ENCODE measurements around the gene DOK6.

The DOK6 gene

DNA sequence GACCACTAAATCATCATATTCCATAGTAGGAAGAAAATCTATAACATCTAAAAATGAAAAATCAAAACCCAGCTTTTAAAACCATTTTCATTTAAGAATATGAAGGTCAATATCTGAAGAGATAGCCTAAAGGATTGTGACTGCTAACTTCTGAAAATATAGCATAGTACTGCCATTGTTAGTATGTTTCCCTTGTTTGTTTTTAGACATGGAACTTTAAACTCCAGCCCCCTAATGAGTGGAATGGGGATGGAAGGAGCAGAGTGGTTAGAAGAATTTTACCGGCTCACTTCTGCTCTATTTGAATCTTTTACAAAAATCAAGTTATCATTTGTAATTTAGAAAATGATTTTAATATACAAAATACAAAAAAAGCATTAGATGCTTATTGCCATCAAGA is 378.0 kb downstream of the DOK6 start:
- H3K36me3 ChIP-seq (ENCODE audit: control insufficient read depth in 4 of 4, insufficient read depth in 4 of 4, low read length in 3 of 4): no peaks in the 10 kb centered on the region
- no peak overlapping the region for H3K27ac ChIP-seq (ENCODE audit: insufficient read depth in 1 of 2, low read depth in 1 of 2, low read length in 2 of 2, poor library complexity in 1 of 2, severe bottlenecking in 2 of 2)
- CTCF ChIA-PET: no interaction called here
- no peak overlapping the region for H3K4me3 ChIP-seq (ENCODE audit: control insufficient read depth in 1 of 7, extremely low read depth in 1 of 7, insufficient read depth in 4 of 7, low read depth in 2 of 7, low read length in 6 of 7)
- POLR2A ChIA-PET: no interaction called here
- H3K9me3 ChIP-seq (ENCODE audit: control extremely low read depth in 1 of 5, control insufficient read depth in 4 of 5, insufficient read depth in 2 of 5, low read depth in 1 of 5, low read length in 4 of 5): no peaks in the 10 kb centered on the region
- no peak for DNase-seq
- no peaks in the 10 kb centered on the region for H3K27me3 ChIP-seq (replicated peaks in 2 of 5; ENCODE audit: control insufficient read depth in 4 of 5, insufficient read depth in 5 of 5, low read length in 4 of 5)
- no peaks in the 10 kb centered on the region for H3K4me1 ChIP-seq (ENCODE audit: control extremely low read depth in 1 of 4, control insufficient read depth in 4 of 4, insufficient read depth in 4 of 4, low read length in 3 of 4)
- no CpG with 5 or more reads among the region's 1 CpG for WGBS (ENCODE audit: insufficient coverage)

DNA sequence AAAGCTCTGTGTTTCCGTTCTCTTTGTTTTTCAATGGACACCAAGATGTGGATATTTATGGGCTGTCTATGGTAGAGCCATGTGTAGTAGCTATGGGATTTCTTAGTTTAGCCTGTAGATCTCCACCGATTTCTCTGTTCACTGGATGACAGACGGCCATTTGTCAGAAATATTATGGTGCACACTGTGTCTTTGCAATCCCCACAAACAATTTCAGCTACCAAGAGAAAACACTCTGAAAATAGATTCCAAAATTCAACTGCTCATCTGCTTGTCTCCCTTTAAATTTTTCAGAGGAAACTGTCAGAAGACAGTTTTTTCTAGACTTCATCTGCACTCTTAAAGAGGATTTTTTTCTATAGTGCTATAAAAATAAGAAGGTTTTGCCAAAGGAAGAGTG is 380.2 kb downstream of the DOK6 start:
- H3K4me1 ChIP-seq (ENCODE audit: control extremely low read depth in 1 of 4, control insufficient read depth in 4 of 4, insufficient read depth in 4 of 4, low read length in 3 of 4): no peaks in the 10 kb centered on the region
- ChIA-PET CTCF (interaction anchor here (1.1 kb wide), 1 partner anchor 11 kb away, joined by 3 read pairs; no protein-coding TSS in a partner anchor), POLR2A (no interaction called here)
- no peak overlapping the region for H3K4me3 ChIP-seq (ENCODE audit: control insufficient read depth in 1 of 7, extremely low read depth in 1 of 7, insufficient read depth in 4 of 7, low read depth in 2 of 7, low read length in 6 of 7)
- H3K27ac ChIP-seq (ENCODE audit: insufficient read depth in 1 of 2, low read depth in 1 of 2, low read length in 2 of 2, poor library complexity in 1 of 2, severe bottlenecking in 2 of 2): no peak overlapping the region
- no peaks in the 10 kb centered on the region for H3K27me3 ChIP-seq (replicated peaks in 2 of 5; ENCODE audit: control insufficient read depth in 4 of 5, insufficient read depth in 5 of 5, low read length in 4 of 5)
- 94% methylated on average over 3 of the region's 3 CpGs for WGBS (ENCODE audit: insufficient coverage)
- no peaks in the 10 kb centered on the region for H3K36me3 ChIP-seq (ENCODE audit: control insufficient read depth in 4 of 4, insufficient read depth in 4 of 4, low read length in 3 of 4)
- DNase-seq: no peak
- no peaks in the 10 kb centered on the region for H3K9me3 ChIP-seq (ENCODE audit: control extremely low read depth in 1 of 5, control insufficient read depth in 4 of 5, insufficient read depth in 2 of 5, low read depth in 1 of 5, low read length in 4 of 5)

DNA sequence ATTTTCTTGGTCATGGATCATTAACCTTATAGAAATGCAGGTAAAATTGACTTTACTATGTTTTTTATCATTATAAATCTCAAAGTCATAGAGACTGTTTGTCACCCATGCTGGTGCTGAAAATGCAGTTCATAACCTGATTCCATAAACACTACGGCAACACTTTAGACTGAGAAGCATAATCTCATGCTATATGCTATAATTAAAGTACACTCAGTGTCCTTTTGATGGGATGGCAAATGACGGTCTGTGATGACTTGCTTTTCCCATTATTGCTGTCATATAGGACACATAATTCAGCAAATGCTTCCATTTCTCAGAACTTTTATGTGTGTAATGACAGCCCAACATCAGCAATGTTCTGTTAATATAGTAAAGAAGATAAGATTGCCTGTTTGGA is 384.1 kb downstream of the DOK6 start:
- POLR2A ChIA-PET: no interaction called here
- no peaks in the 10 kb centered on the region for H3K27me3 ChIP-seq (replicated peaks in 2 of 5; ENCODE audit: control insufficient read depth in 4 of 5, insufficient read depth in 5 of 5, low read length in 4 of 5)
- H3K27ac ChIP-seq (ENCODE audit: insufficient read depth in 1 of 2, low read depth in 1 of 2, low read length in 2 of 2, poor library complexity in 1 of 2, severe bottlenecking in 2 of 2): no peak overlapping the region
- no peak overlapping the region for H3K4me3 ChIP-seq (ENCODE audit: control insufficient read depth in 1 of 7, extremely low read depth in 1 of 7, insufficient read depth in 4 of 7, low read depth in 2 of 7, low read length in 6 of 7)
- CTCF ChIA-PET: no interaction called here
- H3K9me3 ChIP-seq (ENCODE audit: control extremely low read depth in 1 of 5, control insufficient read depth in 4 of 5, insufficient read depth in 2 of 5, low read depth in 1 of 5, low read length in 4 of 5): no peaks in the 10 kb centered on the region
- H3K4me1 ChIP-seq (ENCODE audit: control extremely low read depth in 1 of 4, control insufficient read depth in 4 of 4, insufficient read depth in 4 of 4, low read length in 3 of 4): no peaks in the 10 kb centered on the region
- WGBS (ENCODE audit: insufficient coverage): 100% methylated on average over 1 of the region's 2 CpGs
- H3K36me3 ChIP-seq (ENCODE audit: control insufficient read depth in 4 of 4, insufficient read depth in 4 of 4, low read length in 3 of 4): no peaks in the 10 kb centered on the region
- DNase-seq: no peak

DNA sequence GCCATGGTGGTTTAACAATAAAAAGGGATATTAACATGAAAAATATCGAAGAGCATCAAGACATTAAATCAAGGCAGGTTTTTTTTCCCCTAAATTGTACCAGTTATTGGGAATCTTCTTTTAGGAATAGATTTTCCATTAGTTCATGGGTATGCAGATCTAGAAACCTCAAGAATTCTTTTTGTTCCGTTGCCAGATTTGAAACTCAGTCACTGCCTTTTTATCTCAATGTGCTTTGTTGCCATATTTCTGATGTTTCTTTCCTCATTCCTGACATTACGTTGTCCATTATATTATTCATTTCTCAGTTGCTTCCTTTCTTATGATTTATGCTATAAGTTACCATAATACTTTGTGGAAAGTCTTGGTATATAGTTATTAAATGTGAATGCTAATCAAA is 384.8 kb downstream of the DOK6 start:
- Histone ChIP-seq H3K27ac (ENCODE audit: insufficient read depth in 1 of 2, low read depth in 1 of 2, low read length in 2 of 2, poor library complexity in 1 of 2, severe bottlenecking in 2 of 2) (no peak overlapping the region), H3K9me3 (ENCODE audit: control extremely low read depth in 1 of 5, control insufficient read depth in 4 of 5, insufficient read depth in 2 of 5, low read depth in 1 of 5, low read length in 4 of 5) (no peaks in the 10 kb centered on the region), H3K4me3 (ENCODE audit: control insufficient read depth in 1 of 7, extremely low read depth in 1 of 7, insufficient read depth in 4 of 7, low read depth in 2 of 7, low read length in 6 of 7) (no peak overlapping the region), H3K4me1 (ENCODE audit: control extremely low read depth in 1 of 4, control insufficient read depth in 4 of 4, insufficient read depth in 4 of 4, low read length in 3 of 4) (no peaks in the 10 kb centered on the region), H3K36me3 (ENCODE audit: control insufficient read depth in 4 of 4, insufficient read depth in 4 of 4, low read length in 3 of 4) (no peaks in the 10 kb centered on the region), H3K27me3 (replicated peaks in 2 of 5; ENCODE audit: control insufficient read depth in 4 of 5, insufficient read depth in 5 of 5, low read length in 4 of 5) (no peaks in the 10 kb centered on the region)
- ChIA-PET POLR2A (no interaction called here), CTCF (no interaction called here)
- DNase-seq: no peak
- WGBS (ENCODE audit: insufficient coverage): 100% methylated on average over 1 of the region's 3 CpGs

DNA sequence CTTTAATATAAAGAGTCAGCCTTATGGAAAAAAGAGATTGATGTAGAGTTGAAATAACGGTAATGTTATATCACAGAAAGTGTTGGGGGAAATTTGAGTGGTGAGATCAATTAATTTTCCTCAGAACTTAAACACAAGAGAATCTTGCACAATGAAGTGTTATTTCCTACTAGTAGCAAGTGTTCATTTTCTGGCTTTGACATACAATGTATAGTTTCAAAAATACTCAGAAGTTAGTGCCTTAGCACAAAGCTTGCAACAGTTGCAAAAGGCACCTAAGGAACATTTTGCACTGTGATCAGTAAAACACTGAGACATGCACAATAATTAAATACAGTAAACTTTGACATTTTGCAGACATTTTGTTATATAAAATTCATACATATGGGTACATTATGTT is 385.7 kb downstream of the DOK6 start:
- ChIA-PET POLR2A (no interaction called here), CTCF (no interaction called here)
- H3K36me3 ChIP-seq (ENCODE audit: control insufficient read depth in 4 of 4, insufficient read depth in 4 of 4, low read length in 3 of 4): no peaks in the 10 kb centered on the region
- H3K4me1 ChIP-seq (ENCODE audit: control extremely low read depth in 1 of 4, control insufficient read depth in 4 of 4, insufficient read depth in 4 of 4, low read length in 3 of 4): no peaks in the 10 kb centered on the region
- no peak for DNase-seq
- H3K9me3 ChIP-seq (ENCODE audit: control extremely low read depth in 1 of 5, control insufficient read depth in 4 of 5, insufficient read depth in 2 of 5, low read depth in 1 of 5, low read length in 4 of 5): no peaks in the 10 kb centered on the region
- WGBS (ENCODE audit: insufficient coverage): no CpG with 5 or more reads among the region's 1 CpG
- H3K4me3 ChIP-seq (ENCODE audit: control insufficient read depth in 1 of 7, extremely low read depth in 1 of 7, insufficient read depth in 4 of 7, low read depth in 2 of 7, low read length in 6 of 7): no peak overlapping the region
- no peaks in the 10 kb centered on the region for H3K27me3 ChIP-seq (replicated peaks in 2 of 5; ENCODE audit: control insufficient read depth in 4 of 5, insufficient read depth in 5 of 5, low read length in 4 of 5)
- no peak overlapping the region for H3K27ac ChIP-seq (ENCODE audit: insufficient read depth in 1 of 2, low read depth in 1 of 2, low read length in 2 of 2, poor library complexity in 1 of 2, severe bottlenecking in 2 of 2)

DNA sequence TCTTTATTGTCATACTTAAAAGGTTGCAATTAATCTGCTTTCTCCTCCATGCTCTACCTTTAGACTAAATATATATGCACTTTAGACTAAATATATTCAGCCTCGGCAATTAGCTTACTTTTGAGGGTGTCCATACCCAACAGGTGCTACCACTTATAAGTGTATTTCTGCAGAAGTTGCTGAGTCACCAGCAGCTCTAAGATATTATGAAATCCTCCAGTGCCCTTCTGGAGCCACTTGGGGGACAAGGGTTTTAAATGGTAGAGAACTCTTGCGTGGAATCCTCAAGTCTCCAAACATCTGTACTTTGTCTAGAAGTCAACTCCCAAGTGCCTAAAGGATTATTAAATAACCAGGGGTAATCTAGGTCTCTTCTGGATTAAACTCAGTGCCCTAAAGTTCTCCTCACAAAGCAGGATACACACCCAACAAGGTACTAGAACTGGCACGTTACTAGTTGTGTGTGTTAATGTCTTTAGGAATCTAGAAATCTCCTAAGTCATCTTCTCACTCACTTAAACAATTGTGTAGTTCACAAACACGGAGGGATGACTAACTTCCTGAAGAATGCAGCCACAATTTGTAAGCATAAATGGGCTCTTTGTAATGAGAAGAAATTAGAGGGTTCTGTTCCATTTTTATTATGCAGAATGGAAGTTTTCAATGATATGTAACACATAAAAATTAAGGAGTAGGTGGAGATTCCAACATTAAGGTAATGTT is 387.3 kb downstream of the DOK6 start:
- DNase-seq: no peak
- CTCF ChIA-PET: no interaction called here

DNA sequence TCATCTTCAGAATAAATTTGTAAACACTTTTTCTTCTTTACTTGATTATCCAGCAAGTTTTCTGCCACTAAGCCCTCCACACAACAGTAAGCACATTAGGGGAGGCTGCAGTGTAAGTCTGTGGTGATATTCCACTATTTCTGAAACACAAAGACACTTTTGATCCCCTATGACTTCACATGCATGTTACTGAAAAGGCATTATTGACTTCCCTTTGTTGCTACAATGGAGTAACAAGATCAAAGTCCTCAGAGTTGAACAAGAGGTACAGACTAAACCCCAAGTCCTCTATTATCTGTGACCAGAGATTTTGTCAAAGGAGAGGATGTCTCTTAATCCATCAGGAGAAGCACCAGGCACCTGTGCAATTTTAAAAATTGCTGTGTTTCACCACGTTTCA is 389.1 kb downstream of the DOK6 start:
- no peak overlapping the region for H3K4me3 ChIP-seq (ENCODE audit: control insufficient read depth in 1 of 7, extremely low read depth in 1 of 7, insufficient read depth in 4 of 7, low read depth in 2 of 7, low read length in 6 of 7)
- WGBS (ENCODE audit: insufficient coverage): no CpG with 5 or more reads among the region's 1 CpG
- H3K4me1 ChIP-seq (ENCODE audit: control extremely low read depth in 1 of 4, control insufficient read depth in 4 of 4, insufficient read depth in 4 of 4, low read length in 3 of 4): no peaks in the 10 kb centered on the region
- H3K27ac ChIP-seq (ENCODE audit: insufficient read depth in 1 of 2, low read depth in 1 of 2, low read length in 2 of 2, poor library complexity in 1 of 2, severe bottlenecking in 2 of 2): no peak overlapping the region
- H3K36me3 ChIP-seq (ENCODE audit: control insufficient read depth in 4 of 4, insufficient read depth in 4 of 4, low read length in 3 of 4): no peaks in the 10 kb centered on the region
- peaks cover 0 to 1% (median 0%) of the 10 kb centered on the region in 5 experiments for H3K9me3 ChIP-seq (ENCODE audit: control extremely low read depth in 1 of 5, control insufficient read depth in 4 of 5, insufficient read depth in 2 of 5, low read depth in 1 of 5, low read length in 4 of 5)
- ChIA-PET POLR2A (no interaction called here), CTCF (no interaction called here)
- no peak for DNase-seq
- no peaks in the 10 kb centered on the region for H3K27me3 ChIP-seq (replicated peaks in 2 of 5; ENCODE audit: control insufficient read depth in 4 of 5, insufficient read depth in 5 of 5, low read length in 4 of 5)

More for the DNA sequence above, 387.3 kb downstream of the DOK6 start:
- no peaks in the 10 kb centered on the region for H3K9me3 ChIP-seq (ENCODE audit: control extremely low read depth in 1 of 5, control insufficient read depth in 4 of 5, insufficient read depth in 2 of 5, low read depth in 1 of 5, low read length in 4 of 5)
- POLR2A ChIA-PET: no interaction called here
- no peaks in the 10 kb centered on the region for H3K27me3 ChIP-seq (replicated peaks in 2 of 5; ENCODE audit: control insufficient read depth in 4 of 5, insufficient read depth in 5 of 5, low read length in 4 of 5)
- H3K27ac ChIP-seq (ENCODE audit: insufficient read depth in 1 of 2, low read depth in 1 of 2, low read length in 2 of 2, poor library complexity in 1 of 2, severe bottlenecking in 2 of 2): no peak overlapping the region
- no peaks in the 10 kb centered on the region for H3K36me3 ChIP-seq (ENCODE audit: control insufficient read depth in 4 of 4, insufficient read depth in 4 of 4, low read length in 3 of 4)
- no peak overlapping the region for H3K4me3 ChIP-seq (ENCODE audit: control insufficient read depth in 1 of 7, extremely low read depth in 1 of 7, insufficient read depth in 4 of 7, low read depth in 2 of 7, low read length in 6 of 7)
- no peaks in the 10 kb centered on the region for H3K4me1 ChIP-seq (ENCODE audit: control extremely low read depth in 1 of 4, control insufficient read depth in 4 of 4, insufficient read depth in 4 of 4, low read length in 3 of 4)
- WGBS (ENCODE audit: insufficient coverage): 100% methylated on average over 2 of the region's 4 CpGs

Data from common myeloid progenitor, CD34-positive (primary cell).